GM18511 (cell line): ENCODE measurements around the gene CDC42BPB.
"Not testable (repeated sequence)": the region's sequence is repeated elsewhere in the genome, so short reads cannot be mapped to it uniquely, and the experiment has no call there.

ENCODE experiments used
- ATAC-seq: cut with Tn5 transposase; IDR thresholded peaks from one replicate; pipeline ENCODE4 v1.9.1; 2021; ENCODE audit warnings: mild to moderate bottlenecking, moderate library complexity; ENCODE audit not compliant: unreplicated experiment

Gene CDC42BPB

DNA sequence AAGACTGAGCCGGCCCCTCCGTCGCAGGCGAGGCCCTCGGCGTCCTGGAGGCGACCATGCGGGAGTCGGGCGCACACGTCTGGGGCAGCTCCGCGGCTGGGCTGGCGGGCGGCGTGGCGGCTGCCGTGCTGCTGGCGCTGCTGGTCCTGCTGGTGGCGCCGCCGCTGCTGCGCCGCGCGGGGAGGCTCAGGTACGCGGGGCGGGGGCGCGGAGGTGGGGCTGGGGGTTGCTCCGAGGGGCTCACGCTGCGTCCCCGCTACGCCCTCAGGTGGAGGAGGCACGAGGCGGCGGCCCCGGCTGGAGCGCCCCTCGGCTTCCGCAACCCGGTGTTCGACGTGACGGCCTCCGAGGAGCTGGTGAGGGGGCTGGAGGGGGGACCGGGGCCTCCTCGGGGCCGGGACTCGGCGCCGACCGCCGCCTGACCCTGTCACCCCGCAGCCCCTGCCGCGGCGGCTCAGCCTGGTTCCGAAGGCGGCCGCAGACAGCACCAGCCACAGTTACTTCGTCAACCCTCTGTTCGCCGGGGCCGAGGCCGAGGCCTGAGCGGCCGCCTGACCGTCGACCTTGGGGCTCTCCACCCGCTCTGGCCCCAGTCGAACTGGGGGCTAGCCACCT, 127.1 kb downstream of the CDC42BPB start:
- ATAC-seq = no peak

DNA sequence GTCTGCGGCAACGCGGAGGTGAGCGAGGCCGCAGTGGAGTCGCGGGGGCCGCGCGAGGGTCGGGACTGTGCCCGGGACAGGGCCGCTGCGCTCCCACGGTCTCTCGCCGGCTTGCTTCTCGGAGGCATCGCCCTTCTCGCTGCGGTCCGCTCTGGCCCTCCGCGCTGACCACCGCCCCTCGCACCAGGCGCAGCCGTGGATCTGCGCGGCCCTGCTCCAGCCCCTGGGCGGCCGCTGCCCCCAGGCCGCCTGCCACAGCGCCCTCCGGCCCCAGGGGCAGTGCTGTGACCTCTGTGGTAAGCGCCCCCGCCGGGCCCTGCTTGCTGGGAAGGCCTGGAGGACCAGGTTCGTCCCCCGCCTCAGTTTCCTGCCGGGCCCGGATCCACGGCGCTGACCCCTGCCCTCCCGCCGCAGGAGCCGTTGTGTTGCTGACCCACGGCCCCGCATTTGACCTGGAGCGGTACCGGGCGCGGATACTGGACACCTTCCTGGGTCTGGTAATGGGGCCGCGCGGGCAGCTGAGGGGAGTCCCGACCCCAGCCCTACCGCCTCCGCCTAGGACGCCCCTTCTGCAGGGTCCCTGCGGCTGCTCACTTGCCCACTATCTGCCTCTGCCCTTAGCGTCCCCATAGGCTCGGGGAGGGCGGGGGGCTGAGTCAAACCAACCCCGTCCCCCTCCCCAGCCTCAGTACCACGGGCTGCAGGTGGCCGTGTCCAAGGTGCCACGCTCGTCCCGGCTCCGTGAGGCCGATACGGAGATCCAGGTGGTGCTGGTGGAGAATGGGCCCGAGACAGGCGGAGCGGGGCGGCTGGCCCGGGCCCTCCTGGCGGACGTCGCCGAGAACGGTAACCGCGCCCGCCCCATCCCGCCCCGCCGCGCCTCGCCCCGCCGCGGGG, 127.9 kb downstream of the CDC42BPB start:
- no peak for ATAC-seq

DNA sequence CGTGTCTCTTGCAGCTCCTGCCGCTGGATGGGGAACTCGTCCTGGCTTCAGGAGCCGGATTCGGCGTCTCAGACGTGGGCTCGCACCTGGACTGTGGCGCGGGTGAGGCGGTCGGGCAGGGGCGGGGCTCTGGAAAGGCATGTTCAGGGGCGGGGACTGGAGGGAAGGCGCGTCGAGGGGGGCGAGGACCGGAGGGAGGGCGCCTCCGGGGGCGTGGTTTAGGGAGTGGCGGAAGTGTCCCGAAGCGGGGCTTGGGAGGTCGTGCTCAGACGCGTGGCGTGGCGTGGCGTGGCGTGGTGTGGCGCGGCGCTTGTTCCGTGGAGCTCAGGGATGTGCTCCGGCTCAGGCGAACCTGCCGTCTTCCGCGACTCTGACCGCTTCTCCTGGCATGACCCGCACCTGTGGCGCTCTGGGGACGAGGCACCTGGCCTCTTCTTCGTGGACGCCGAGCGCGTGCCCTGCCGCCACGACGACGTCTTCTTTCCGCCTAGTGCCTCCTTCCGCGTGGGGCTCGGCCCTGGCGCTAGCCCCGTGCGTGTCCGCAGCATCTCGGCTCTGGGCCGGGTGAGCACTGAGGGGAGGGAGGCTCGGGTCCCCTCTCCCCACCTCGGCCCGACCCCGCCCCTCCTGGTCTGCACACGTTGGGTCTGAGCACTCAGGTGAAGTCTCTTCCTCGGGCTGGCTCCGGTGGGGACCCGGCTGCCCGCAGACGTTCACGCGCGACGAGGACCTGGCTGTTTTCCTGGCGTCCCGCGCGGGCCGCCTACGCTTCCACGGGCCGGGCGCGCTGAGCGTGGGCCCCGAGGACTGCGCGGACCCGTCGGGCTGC, 128.7 kb downstream of the CDC42BPB start:
- ATAC-seq = peak; percentile 55

DNA sequence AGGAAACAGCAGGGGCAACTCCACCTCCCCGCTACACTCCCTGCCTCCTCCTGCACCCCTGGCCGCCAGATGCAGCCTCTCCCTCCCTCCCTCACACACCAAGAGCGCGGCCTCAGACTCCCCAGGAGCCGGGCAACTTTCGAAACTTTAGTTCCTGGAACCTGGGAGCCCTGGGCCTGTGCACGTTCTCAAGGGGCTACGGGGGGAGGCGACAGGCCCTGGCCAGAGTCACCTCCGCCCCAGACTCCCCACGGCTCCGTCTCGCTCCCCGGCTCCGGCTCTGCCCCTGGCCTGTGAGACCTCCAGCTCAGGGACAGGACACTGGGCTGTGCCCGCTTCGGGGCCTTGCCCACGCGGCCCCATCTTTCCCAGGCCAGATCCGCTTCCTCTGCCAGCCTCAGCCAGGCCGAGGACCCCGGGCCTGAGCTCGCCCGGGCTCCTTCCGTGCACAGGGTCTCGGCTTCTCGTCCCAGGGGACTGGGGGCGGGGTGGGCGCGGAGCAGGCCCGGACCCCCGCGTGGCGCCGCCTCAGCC, 129.4 kb downstream of the CDC42BPB start:
- peak; percentile 8 for ATAC-seq

DNA sequence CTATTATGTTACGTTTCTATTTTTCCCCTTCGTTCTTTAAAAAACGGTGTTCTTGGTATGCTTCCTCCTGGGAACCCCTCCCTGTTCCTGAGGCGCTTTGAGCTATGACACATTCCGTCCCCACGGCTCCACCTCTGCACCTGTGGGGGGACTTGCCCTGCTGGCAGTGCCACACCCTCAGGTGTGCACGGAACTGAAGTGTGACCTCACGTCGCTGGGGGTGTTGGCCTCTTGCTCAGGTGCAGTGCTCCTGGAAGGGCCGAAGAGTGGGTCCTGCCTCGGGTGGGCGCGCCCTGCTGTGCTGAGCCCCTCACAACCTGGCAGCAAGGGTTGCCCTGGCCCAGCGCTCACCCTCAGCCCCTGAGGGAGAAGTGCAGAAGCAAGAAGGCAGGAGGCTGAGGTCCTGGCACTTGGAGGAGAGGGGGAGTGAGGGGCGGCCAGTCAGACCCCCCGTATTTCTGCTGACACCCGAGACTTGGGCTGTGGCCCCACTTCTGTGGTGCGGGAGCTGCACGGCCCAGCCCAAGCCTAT, 129.9 kb downstream of the CDC42BPB start:
- no peak for ATAC-seq

DNA sequence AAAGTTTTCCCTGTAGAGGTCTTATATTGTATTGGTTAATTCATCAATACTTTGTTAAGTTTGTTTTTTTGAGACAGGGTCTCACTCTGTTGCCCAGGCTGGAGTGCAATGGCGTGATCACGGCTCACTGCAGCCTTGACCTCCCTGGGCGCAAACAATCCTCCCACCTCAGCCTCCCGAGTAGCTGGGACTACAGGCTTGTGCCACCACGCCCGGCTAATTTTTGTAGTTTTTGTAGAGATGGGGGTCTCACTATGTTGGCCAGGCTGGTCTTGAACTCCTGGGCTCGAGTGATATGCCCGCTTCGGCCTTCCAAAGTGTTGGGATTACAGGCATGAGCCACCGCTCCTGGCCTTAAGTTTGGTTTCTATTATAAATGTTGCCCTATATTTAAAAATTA, 130.5 kb downstream of the CDC42BPB start:
- not testable (repeated sequence) for ATAC-seq

DNA sequence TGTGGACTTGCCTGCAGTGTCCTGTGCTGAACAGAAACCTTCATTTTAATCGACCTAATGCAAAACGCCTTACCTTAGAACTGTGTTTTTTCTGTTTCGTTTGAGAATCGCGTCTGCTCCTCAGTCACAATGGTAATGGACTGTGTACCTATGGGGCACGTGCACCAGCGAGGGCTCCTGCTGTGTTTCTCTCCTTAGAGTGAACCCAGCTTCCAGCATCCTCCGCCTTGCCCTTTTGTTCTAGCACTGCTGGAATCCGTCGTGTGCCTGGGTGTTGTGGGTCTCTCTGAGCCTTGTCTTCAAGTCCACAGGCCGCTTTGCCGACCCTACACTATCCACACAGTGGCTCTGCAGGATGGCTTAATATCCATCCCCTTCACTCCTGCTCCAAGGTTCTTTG, 131.2 kb downstream of the CDC42BPB start:
- ATAC-seq = no peak

DNA sequence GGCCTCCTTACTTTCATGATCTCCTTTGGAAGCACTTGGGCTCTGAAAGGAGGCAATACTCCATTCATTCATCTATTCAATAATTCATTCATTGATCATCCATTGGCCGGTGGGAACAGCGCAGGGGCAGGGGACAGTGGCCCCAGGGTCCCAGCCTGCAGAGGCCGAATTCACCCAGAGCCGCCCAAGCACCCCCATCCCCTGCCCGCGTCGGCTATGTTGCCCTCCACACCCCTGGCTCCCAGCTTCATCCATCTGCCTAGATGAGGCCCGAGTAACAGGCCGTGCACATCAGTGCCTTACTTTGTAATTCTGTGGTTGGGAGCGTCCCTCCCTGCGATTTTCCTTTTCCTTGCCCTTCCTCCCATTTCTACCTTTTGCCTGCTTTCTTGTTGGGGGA, 131.7 kb downstream of the CDC42BPB start:
- no peak for ATAC-seq

DNA sequence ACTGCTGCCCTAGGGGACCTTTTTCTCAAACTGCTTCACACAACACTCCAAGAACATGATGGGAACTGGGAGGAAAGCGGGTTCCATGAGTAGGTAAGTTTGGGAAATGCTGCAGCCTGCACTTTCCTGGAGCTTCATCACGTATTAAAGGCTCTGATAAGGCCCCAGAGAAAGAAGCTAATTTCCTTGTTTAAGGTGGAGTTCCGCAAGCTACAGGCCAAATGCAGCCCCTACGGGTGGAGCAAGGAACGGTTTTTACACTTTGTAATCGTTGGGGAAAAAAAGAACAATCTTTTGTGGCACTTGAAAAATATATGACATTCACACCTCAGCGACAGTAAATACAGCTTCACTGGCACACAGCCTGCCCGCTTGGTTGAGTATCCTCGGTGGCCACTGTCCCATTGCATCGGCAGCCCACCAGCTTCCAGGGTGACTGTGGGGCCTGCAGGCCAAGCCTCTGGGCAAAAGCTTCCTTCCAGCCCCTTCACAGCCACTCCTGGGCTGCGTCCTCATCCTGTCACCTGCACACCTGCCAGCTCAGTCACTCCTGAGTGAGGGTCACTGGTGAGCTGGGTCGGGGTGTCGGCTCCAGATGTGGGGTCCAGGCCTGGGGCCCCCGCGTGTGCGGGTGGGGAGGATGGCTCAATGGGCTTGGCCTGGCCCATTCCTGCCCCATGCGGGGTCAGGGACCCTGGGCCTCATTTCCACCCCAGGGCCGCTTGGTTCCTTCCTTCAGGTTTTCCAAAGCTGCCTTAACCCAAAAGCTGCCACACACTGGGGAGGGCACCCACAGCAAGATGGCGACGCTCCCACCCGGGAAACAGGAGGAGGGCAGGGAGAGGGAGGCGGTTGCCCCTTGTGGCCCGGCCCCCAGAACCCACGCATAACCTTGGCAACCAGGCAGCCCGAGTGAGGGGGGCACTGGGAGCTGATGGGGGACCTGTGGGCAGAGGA, 132.4 kb downstream of the CDC42BPB start:
- no peak for ATAC-seq

DNA sequence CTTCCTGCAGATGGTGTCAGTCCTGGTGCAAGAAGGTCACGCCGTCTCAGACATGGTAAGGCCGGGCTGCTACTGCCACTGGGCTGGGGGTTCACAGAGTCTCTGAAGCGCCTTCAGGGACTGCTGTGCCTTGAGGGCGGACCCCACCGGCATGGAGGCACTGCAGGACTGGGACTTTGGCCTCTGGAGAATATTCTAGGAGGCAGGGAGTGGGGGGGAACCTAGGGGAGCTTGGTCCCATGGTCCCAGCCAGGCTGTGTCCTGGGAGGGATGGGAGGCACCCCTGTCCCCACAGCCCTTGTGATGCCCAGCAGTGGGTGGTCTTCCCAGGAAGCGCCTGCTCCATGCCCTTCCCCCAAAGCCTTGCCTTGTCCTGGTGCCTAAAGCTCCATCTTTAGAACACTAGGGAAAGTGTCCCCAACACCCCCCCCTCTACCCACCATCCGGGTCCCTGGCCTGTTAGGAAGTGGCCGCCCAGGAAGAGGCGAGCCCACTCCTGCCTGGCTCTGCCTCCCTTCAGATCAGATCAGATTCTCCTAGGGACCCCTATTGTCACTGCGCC, 133.3 kb downstream of the CDC42BPB start:
- no peak for ATAC-seq

DNA sequence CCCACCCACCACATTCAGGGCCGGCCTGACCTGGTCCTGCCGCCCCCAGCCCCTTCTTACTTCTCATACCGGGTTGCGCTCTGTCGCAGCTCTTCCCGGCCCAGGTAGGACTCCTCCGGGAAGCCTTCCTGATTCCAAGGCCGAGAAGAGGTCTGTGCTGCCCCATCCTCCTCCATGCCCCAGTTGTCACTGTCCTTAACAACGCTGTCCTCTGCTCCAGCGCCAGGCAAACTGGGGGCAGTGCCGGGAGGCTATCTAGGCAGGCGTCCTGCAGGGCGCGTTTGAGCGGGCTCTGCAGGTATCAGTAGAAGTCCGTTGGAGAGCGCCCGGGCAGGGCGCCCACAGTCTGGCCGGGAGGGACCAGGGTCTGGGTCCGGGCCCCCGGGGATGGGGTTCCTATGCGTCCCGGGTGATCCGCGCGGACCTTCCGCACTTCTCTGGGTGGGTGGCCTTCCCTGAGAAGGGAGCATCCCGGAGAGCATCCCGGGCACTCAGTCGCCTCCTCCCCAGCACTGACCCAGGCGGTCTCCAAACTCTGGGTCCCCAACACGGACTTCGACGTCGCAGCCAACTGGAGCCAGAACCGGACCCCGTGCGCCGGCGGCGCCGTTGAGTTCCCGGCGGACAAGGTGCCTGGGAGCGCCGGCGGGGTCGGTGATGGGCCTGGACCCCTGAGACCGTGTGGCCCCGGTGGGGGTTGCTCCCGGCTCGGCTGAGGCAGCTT, 134.0 kb downstream of the CDC42BPB start:
- no peak for ATAC-seq

DNA sequence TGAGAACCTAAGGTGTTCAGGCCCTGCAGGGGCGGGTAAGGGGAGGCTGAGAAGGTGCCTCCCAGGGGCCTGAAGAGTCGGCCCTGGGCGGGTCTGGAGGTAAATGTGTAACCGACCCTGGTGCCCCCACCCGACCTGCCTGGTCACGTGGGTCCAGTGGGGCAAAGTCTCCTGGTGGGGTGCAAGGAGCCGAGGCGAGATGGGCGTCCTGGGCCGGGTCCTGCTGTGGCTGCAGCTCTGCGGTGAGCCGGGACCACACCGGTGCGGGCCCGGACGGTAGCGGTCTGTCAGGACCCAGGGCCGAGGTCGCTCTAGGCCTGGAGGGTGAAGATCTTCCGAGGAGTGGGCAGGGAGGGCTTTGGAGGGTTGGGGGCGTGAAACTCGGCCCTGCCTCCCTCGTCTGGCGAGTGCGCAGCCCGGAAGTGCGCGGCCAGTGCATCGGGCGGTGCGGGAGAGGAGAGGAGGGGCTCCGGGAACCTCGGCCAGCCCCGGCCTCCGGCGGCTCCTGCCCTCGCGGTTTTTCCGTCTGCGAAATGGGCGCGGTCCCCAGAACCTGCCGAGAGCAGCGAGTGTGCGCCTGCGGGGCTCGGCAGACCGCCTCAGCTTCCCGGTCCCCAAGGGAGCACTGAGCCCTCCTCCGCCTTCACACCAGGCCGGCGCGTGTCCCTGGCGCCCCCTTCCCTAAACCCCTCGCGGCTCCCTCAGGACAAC, 134.7 kb downstream of the CDC42BPB start, which contains the start of gene AMN:
TSS of gene AMN (plus strand) at position 174 of the 711 bp plus-strand sequence. CDS start at position 200, 26 bp downstream.
- ATAC-seq = no peak

DNA sequence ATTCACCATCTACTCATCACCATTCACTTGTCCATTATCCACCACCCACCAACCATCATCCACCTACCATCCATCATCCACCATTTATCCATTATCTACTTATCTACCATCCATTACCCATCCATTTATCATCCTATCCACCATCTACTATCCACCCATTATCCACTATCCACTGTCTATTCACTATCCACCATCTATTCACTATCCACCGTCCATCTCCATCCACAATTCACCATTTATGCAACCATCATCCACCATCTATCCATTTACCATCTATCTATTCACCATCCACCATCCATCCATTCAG, 136.4 kb downstream of the CDC42BPB start:
- ATAC-seq = no peak

DNA sequence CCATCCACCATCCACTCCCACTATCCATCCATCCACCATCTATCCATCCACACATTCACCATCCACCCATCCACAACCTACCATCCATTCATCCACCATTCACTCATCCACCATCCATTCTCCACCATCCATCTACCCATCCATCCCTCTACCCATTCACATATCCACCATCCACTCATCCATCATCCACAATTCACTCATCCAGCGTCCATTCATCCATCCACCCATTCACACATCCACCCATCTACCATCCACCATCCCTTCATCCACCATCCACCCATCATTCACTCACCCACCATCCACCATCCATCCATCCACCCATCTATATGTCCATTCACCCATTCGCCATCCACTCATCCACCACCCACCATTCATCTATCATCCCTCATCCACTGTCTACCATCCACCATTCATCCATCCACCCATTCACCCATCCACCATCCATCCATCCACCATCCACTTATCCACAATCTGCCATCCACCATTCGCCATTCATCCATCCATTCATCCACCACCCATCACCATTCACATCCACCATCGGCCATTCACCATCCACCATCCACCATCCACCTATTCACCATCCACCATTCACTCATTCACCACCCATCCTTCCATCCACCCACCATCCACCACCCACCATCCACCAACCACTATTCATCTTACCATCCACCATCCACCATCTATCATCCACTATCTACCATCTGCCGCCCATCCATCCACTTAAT, 136.9 kb downstream of the CDC42BPB start:
- no peak for ATAC-seq

DNA sequence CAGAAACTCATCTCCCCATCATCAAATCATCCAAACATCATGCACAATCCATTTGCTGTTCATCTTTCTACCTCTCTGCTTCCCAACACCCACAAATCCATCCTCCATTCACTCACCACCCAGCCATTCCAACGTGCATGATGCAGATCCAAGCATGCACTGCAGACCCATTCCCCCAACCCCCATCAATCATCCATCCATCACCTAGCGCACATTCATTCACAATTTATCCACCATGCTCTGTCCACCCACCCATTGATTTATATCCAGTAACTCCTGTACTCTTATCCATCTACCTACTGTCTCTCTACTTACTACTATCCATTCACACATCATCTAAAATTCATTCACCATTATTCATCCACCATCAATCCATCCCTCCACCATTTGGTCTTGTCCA, 138.9 kb downstream of the CDC42BPB start:
- ATAC-seq = no peak

DNA sequence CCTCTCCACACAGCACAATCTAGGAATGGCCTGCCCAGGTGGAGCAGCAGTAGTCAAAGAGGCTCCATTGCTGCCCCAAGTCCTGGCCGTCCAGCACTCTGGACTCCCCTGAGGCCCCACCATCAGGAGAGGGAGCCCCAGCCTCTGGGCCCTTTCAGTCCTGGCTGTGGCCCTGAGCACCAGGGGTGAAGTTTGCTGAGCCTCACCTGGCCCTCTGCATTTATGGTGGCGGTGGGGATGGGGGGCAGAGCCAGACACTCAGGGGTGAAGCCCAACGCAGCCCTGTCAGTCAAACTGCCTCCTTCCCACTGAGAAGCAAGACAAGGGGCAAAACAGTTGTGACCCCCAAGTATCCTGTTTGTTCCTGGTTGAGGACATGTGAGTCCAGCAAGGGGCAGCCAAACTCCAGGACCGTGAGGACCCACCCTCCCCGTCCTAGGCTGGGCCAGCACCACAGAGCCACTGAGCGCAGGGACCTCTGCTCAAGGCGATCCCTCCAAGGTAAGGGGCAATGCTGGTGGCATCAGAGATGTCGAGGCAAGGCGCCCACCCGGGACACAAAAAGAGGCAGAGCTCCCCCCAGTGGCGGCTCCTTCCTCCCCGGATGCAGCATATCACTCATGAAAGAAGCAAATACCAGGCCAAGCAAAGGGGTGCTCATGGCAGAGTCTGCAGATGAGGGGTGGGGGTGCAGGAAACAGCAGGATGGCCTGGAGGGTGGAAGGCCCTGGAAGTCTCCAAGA, 139.7 kb downstream of the CDC42BPB start:
- no peak for ATAC-seq

DNA sequence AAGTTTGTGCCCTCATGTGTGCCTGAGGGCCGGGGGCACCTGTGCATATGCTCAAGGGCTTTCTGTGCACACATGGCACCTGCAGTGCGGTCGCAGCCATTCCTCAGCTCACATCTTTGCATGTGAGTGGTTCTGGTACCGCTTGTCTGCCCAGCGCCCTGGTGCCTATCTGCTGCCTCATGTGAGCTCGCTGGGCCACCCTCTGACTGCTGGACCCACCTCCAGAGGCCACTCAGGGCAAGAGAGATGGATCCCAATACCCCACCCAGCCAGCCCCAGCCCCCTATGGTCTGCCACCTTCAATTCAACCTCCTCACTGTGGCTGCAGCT, 140.3 kb downstream of the CDC42BPB start:
- no peak for ATAC-seq
